HEK293T (cell line): Measurements from ENCODE around the gene DCDC2C.
A peak's percentile ranks its signal among the peaks of the same experiment; 100 is the strongest.

Source experiments
- CTCF ChIA-PET: fragments of 350-600 bp; formaldehyde crosslinking; extraction: SDS; loops from one replicate; lab custom pipeline; 2021; ENCODE audit warnings: antibody characterized with exemption, inconsistent platforms; lab: Yijun Ruan, JAX
- POLR2A ChIA-PET: fragments of 350-600 bp; formaldehyde crosslinking; extraction: SDS; loops from one replicate; lab custom pipeline; 2020; ENCODE audit warnings: antibody characterized with exemption, inconsistent platforms; lab: Yijun Ruan, JAX
- DNase-seq: peaks from one replicate; pipeline ENCODE4 v3.0.0; 2012; ENCODE audit warnings: mixed read lengths; ENCODE audit errors: extremely low spot score
- ARNT ChIP-seq: fragments of 450-650 bp; IDR thresholded peaks from 2 replicates; pipeline ENCODE4 v1.6.1; 2017; ENCODE audit warnings: mild to moderate bottlenecking
- BHLHE40 ChIP-seq: fragments of 450-650 bp; IDR thresholded peaks from 2 replicates; pipeline ENCODE4 v1.6.1; 2016; ENCODE audit warnings: mild to moderate bottlenecking, moderate library complexity, borderline replicate concordance
- CTBP1 ChIP-seq: fragments of 450-650 bp; IDR thresholded peaks from 2 replicates; pipeline ENCODE4 v1.6.1; 2016; ENCODE audit warnings: borderline replicate concordance
- ELF4 ChIP-seq: fragments of 450-650 bp; IDR thresholded peaks from 2 replicates; pipeline ENCODE4 v1.6.1; 2017; ENCODE audit warnings: antibody characterized with exemption
- FOXA1 ChIP-seq: fragments of 450-650 bp; IDR thresholded peaks from 2 replicates; pipeline ENCODE4 v1.6.1; 2016; ENCODE audit warnings: mild to moderate bottlenecking
- FOXK2 ChIP-seq: fragments of 450-650 bp; IDR thresholded peaks from 2 replicates; pipeline ENCODE4 v1.6.1; 2016; ENCODE audit warnings: mild to moderate bottlenecking
- FOXM1 ChIP-seq: fragments of 450-650 bp; IDR thresholded peaks from 2 replicates; pipeline ENCODE4 v1.6.1; 2017; ENCODE audit warnings: mild to moderate bottlenecking, borderline replicate concordance
- HDGF ChIP-seq: fragments of 450-650 bp; IDR thresholded peaks from 2 replicates; pipeline ENCODE4 v1.6.1; 2017; ENCODE audit warnings: antibody characterized with exemption, borderline replicate concordance
- L3MBTL2 ChIP-seq: fragments of 450-650 bp; conservative IDR thresholded peaks from 2 replicates; pipeline ENCODE4 v1.6.1; 2016; ENCODE audit warnings: mild to moderate bottlenecking
- LEF1 ChIP-seq: fragments of 450-650 bp; IDR thresholded peaks from 2 replicates; pipeline ENCODE4 v1.6.1; 2017; ENCODE audit warnings: mild to moderate bottlenecking, borderline replicate concordance
- NFRKB ChIP-seq: fragments of 450-650 bp; IDR thresholded peaks from 2 replicates; pipeline ENCODE4 v1.6.1; 2016; ENCODE audit warnings: mild to moderate bottlenecking, moderate library complexity
- SP1 ChIP-seq: fragments of 450-650 bp; IDR thresholded peaks from 2 replicates; pipeline ENCODE4 v1.6.1; 2017
- SUZ12 ChIP-seq: fragments of 450-650 bp; IDR thresholded peaks from 2 replicates; pipeline ENCODE4 v1.6.1; 2016; ENCODE audit warnings: mild to moderate bottlenecking
- TARDBP ChIP-seq: fragments of 450-650 bp; IDR thresholded peaks from 2 replicates; pipeline ENCODE4 v1.6.1; 2016
- ZNF384 ChIP-seq: fragments of 450-650 bp; IDR thresholded peaks from 2 replicates; pipeline ENCODE4 v1.6.1; 2016
- TF ChIP-seq, protein P1 (sequence below): fragments of 450-650 bp; IDR thresholded peaks from 2 replicates; pipeline ENCODE4 v1.6.1; 2016

DCDC2C gene

GRCh38 chr2:3780477-3781402 lies 77.4 kb downstream of the DCDC2C start:
- CTCF ChIA-PET = interaction anchor here (0.6 to 3.5 kb wide), 2 partner anchors 24 to 52 kb away, joined by 4 to 21 read pairs; no protein-coding TSS in a partner anchor
- DNase-seq = peak; percentile 67
- TF ChIP-seq ARNT (no peak), FOXK2 (no peak), SP1 (no peak), HDGF (no peak), ZNF384 (no peak), ELF4 (no peak), LEF1 (no peak), BHLHE40 (no peak), SUZ12 (no peak), L3MBTL2 (no peak), TARDBP (no peak), CTBP1 (no peak), NFRKB (no peak), FOXA1 (no peak)
- TF ChIP-seq, protein P1, sequence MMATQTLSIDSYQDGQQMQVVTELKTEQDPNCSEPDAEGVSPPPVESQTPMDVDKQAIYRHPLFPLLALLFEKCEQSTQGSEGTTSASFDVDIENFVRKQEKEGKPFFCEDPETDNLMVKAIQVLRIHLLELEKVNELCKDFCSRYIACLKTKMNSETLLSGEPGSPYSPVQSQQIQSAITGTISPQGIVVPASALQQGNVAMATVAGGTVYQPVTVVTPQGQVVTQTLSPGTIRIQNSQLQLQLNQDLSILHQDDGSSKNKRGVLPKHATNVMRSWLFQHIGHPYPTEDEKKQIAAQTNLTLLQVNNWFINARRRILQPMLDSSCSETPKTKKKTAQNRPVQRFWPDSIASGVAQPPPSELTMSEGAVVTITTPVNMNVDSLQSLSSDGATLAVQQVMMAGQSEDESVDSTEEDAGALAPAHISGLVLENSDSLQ = no peak
- POLR2A ChIA-PET = no interaction called here

DNA sequence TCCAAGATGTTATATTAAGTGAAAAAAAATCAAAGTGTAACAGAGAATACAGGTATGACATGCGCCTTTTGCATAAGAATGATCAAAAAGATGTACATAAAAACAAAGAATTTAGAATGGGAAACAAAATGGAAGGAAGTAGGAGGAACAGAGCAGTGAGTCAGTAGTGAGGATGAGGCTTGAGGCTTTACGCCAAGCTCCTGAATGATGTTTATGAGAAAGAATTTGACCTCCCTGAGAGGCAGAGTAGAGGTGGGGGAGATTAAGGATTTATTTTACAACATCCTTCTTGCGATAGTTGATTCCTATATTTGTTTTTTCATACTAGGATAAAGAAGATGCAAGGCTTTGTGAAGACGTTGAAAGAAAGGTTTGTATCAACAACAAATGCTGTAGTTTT lies 81.4 kb downstream of the DCDC2C start:
- CTCF ChIA-PET = no interaction called here
- POLR2A ChIA-PET = no interaction called here
- no peak for DNase-seq
- TF ChIP-seq FOXM1 (no peak), SP1 (no peak), SUZ12 (no peak), LEF1 (no peak), BHLHE40 (no peak), FOXA1 (no peak), HDGF (no peak), TARDBP (no peak), ARNT (no peak), CTBP1 (no peak), ZNF384 (no peak), FOXK2 (no peak), NFRKB (no peak), ELF4 (no peak), L3MBTL2 (no peak)
- TF ChIP-seq, protein P1 = no peak

DNA sequence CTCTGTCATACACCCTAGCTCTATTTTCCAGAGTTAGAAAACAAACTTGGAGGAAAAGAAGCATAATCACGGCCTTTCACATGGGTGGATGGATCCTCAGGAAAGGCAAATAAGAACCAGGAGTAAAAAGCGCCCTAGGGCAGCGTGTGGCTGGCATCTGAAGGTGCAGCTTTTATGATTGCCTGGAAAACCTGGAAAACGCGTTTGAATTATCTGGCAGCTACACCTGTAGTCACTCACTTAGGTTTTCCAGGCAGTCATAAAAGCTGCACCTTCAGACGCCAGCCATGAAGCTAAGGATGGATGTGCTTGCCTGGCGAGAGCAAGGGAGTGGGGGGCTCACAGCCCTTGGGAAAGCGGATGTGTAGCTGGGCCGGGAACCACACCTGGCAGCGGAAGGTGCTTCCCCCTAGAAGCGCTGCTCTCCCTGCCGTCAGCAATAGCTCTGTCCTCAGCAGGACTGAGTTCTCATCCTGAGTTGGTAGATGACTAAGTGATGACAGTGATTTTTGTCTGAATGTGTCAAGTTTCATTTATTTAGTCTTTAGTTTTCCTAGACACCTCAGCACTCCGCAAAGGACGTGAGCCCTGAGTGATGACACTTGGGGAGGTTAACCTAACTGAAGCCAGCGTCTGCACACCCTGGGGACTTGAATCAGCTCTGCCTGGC lies 82.0 kb downstream of the DCDC2C start:
- CTCF ChIA-PET = interaction anchor here (1.0 kb wide), 1 partner anchor 58 kb away, joined by 4 read pairs; no protein-coding TSS in a partner anchor
- TF ChIP-seq NFRKB (no peak), BHLHE40 (no peak), SP1 (no peak), ELF4 (no peak), ZNF384 (no peak)
- no peak for DNase-seq
- POLR2A ChIA-PET = no interaction called here

DNA sequence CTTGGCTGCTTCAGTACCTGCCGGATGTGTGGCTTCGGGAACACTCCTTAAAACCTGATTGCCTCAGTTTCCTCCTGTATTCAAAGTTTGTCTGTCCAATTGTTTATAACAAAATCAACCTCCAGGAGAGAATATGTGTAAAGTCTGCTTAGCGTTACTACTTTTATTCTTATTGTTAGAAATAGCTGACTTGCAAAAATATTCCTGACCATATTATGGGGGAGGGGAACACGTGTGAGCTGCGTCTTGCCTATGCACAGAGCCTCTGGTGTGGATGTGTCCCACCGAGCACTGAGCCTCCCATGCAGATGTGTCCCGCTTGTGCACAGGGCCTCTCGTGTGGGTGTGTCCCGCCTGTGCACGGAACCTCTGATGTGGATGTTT lies 82.5 kb downstream of the DCDC2C start:
- CTCF ChIA-PET = interaction anchor here (1.0 kb wide), 1 partner anchor 58 kb away, joined by 4 read pairs; no protein-coding TSS in a partner anchor
- POLR2A ChIA-PET = no interaction called here
- no peak for DNase-seq
- TF ChIP-seq ARNT = no peak
- TF ChIP-seq, protein P1 = no peak
- no peak for TF ChIP-seq SP1
- no peak for TF ChIP-seq FOXA1
- TF ChIP-seq ELF4 = no peak
- no peak for TF ChIP-seq TARDBP
- no peak for TF ChIP-seq FOXM1
- no peak for TF ChIP-seq L3MBTL2
- TF ChIP-seq LEF1 = no peak
- no peak for TF ChIP-seq FOXK2
- TF ChIP-seq CTBP1 = no peak
- TF ChIP-seq ZNF384 = no peak
- TF ChIP-seq NFRKB = no peak
- no peak for TF ChIP-seq SUZ12
- TF ChIP-seq HDGF = no peak
- TF ChIP-seq BHLHE40 = no peak

DNA sequence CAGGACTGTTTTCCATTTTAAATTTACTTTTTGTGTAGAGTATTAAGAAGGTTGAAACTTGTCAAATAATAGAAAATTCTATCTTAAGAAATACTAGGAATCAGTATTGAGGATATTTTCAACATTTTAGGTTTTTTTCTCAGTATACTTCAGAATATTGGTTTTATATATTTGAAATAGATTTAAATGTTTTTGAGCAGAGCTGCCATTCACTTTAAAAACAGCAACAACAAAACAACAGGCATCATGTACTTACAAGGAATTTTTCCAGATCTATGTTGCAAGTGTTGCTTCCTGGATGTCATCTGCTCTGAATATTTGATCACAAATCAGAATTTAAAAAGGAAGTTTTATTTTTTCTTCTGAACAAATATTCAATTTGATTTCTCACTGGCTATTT lies 84.4 kb downstream of the DCDC2C start:
- CTCF ChIA-PET = no interaction called here
- TF ChIP-seq CTBP1 = no peak
- TF ChIP-seq SUZ12 = no peak
- TF ChIP-seq FOXA1 = no peak
- no peak for TF ChIP-seq L3MBTL2
- TF ChIP-seq FOXM1 = no peak
- TF ChIP-seq ZNF384 = no peak
- TF ChIP-seq ELF4 = no peak
- no peak for TF ChIP-seq BHLHE40
- TF ChIP-seq SP1 = no peak
- no peak for TF ChIP-seq ARNT
- no peak for TF ChIP-seq HDGF
- no peak for TF ChIP-seq TARDBP
- no peak for TF ChIP-seq NFRKB
- TF ChIP-seq LEF1 = no peak
- TF ChIP-seq FOXK2 = no peak
- TF ChIP-seq, protein P1 = no peak
- no peak for DNase-seq
- POLR2A ChIA-PET = no interaction called here
